GM13976 (cell line): ENCODE results near the gene LRMDA.

Experiments used
- DNase-seq: peaks from one replicate; pipeline ENCODE4 v3.0.0; 2012; ENCODE audit warnings: low spot score
- CTCF ChIP-seq: IDR thresholded peaks from 2 replicates; pipeline ENCODE4 v1.5.1; 2012; ENCODE audit warnings: borderline replicate concordance, mild to moderate bottlenecking; ENCODE audit not compliant: insufficient read depth; ENCODE audit errors: extremely low read depth, missing control alignments, control extremely low read depth
- in situ Hi-C: fragments of 300-500 bp; cut with MboI; formaldehyde crosslinking; loops from one replicate; pipeline ENCODE4 v1.12.0; 2022; ENCODE audit warnings: low sequenced_read_pairs, mixed read lengths, inconsistent platforms; ENCODE audit not compliant: unreplicated experiment

The LRMDA gene

GRCh38 chr10:75753621-75754020, 322.2 kb downstream of the LRMDA start:
- no peak for DNase-seq
- in situ Hi-C loops, result no loop called here

GRCh38 chr10:75754096-75754831, 322.8 kb downstream of the LRMDA start:
- in situ Hi-C loops, result no loop called here
- DNase-seq, result no peak
- TF ChIP-seq CTCF, result no peak

More at GRCh38 chr10:75753621-75754020, 322.2 kb downstream of the LRMDA start:
- no peak for TF ChIP-seq CTCF

GRCh38 chr10:75755528-75755927, 324.1 kb downstream of the LRMDA start:
- no peak for TF ChIP-seq CTCF

GRCh38 chr10:75761289-75761688, 329.9 kb downstream of the LRMDA start:
- DNase-seq, result no peak
- TF ChIP-seq CTCF, result no peak
- in situ Hi-C loops, result no loop called here

More at GRCh38 chr10:75755528-75755927, 324.1 kb downstream of the LRMDA start:
- no peak for DNase-seq
- in situ Hi-C loops, result no loop called here

GRCh38 chr10:75762431-75762802, 331.0 kb downstream of the LRMDA start:
- no peak for TF ChIP-seq CTCF
- no peak for DNase-seq
- in situ Hi-C loops, result no loop called here

GRCh38 chr10:75763652-75764051, 332.2 kb downstream of the LRMDA start:
- TF ChIP-seq CTCF, result no peak
- no peak for DNase-seq
- in situ Hi-C loops, result no loop called here
